GM18526 (cell line): Measurements from ENCODE around the gene AIG1.

Experiments used
- POLR2A ChIP-seq: IDR thresholded peaks from 3 replicates; pipeline ENCODE4 v1.6.1; 2011; ENCODE audit not compliant: insufficient read length; ENCODE audit errors: extremely low read depth

The AIG1 gene

DNA sequence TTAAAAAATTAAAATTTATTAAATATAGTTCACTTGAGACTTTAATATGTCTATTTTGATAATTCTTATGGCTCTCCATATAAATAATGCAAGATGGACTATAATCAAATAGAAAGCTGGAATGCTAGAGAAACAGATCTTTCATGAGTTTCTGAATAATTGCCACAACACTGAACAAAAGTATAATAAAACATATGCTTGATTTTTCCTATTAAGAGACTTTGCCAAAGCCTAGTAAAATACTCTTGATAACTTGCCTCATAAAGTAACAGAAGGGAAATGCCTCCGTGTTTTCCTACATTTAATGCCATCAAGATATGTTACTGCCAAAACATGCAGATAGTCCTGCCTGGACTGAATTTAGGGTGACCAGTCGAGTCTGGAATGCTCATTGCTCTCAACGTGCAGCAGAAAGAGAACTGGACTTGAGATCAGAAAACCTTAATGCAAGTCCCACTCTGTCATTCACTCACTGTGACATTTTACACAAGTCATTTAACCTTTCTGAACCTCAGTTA lies 153.2 kb downstream of the AIG1 start:
- TF ChIP-seq POLR2A, result no peak

DNA sequence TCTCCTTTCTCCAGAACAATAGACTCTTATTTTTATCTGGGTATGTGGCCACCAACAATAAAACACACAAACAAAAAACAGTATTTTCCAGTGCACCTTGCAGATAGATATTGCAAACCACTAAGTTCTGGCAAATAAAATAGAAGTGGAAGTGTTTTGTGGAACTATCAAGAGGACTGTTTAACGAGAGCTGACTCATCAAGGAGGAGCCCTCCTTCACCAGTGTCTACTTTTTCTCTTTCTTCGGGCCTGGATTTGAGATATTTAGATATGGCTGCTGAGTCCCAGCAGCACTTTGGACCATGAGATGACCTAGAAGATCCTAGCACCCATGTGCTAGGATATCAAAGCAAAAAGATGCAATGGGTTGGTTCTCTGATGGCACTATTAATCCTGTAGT lies 154.7 kb downstream of the AIG1 start:
- TF ChIP-seq POLR2A, result no peak

DNA sequence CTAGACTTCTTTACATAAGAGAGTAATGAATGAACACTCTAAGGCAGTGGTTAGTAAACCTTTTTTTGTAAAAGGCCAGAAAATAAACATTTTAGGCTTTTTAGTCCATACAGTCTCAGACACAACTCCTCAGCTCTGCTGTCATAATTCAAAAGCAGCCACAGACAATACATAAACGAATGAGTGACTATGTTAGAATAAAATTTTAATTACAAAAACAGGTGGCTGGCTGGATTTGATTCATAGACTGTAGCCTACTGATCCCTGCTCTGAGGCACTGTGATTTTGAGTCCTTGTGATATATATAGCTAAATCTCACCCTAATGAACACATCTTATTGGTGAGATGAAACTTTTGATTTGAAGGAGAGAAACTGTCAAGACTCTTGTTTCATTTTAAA lies 155.1 kb downstream of the AIG1 start:
- TF ChIP-seq POLR2A, result no peak

DNA sequence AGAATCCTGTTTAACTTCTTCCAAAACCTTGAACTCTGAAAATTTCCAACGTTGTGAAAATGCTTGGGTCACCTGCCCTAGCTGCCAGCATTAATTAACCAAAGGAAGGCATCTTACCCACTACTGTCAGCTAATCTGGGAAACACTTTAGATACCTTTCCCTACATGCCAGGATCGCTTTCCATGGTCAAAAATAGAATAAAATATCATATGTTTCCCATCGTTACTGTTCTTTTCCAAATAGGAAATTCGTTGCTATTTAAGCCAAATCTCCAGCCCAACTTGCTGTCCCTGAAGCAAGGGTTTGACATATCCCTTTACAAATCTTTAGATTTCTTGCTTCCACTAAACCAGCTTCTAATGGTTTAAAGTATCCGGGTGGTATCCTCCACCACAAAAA lies 157.5 kb downstream of the AIG1 start:
- no peak for TF ChIP-seq POLR2A

DNA sequence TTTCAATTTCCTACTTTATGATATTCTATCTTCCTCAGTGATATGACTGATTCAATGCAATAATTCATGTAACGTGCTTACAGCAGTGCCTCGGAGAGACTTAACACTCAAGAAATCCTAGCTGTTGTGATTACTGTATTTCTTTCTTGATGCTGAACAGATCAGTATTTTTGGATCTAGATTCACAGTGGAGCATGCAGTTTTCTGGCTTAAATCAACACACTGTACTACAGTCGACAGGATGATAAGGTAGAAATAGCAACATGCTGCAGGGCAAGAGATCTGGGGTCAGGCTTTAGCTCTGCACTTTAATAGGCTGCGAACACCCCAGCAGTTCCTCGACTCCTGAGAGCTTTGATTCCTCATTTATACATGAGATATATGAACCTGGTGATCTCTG lies 161.0 kb downstream of the AIG1 start:
- TF ChIP-seq POLR2A, result no peak

DNA sequence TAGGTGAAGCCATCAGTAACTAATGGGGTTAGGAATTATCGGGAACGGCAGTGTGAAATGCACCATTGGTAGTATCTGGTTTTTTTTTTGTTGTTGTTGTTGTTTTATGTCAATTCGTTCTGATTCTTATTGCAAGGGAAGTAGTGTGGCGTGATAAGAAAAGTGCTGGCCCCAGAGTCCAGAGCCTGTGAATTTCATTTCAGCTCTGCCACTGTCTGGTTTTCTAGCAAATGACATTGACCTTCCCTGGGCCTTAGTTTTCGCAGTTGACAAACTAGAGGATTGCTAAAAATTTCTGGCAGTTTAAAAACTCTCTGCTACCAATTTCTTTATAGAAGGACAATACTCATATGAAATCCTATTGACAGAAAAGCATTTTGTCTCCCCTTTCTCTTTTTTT lies 161.6 kb downstream of the AIG1 start:
- TF ChIP-seq POLR2A, result no peak

DNA sequence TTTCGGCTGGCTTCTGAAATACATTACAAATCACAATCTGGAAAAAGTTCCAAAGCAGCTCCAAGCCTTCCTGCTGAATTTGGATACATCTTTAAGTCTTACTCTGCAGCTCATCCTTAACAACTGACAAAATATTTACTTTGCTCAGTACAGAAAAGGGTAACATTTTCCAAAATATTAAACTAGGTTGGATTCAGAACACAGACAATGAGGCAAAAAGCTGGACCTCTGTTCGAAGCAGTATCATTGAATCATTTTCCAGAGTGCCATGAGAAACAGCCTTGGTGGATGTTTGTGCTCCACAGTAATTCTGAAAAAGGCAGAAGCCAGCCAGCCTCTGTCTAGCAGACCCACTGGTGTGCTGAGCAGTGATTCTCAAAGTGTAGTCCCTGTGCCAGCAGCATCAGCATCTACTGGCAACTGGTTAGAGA lies 162.1 kb downstream of the AIG1 start:
- TF ChIP-seq POLR2A, result no peak

DNA sequence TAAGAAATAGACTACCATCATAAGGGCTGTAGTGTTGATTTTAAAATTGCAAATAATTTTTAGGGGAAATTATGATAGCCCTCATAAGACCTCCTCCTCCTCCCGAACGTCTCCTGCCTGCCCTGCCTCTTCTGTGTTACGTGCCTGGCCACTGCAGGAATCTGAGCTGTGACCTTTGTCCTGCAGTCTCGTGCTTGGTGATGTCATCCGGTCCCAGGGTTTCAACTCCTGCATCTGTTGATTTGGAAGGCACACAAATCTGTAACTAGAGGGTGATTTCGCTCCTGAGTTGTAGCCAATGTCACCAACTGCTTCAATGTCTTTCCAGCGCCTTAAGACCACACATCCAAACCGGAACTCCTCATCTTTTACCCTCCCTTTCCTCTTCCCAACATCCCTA lies 163.2 kb downstream of the AIG1 start:
- TF ChIP-seq POLR2A, result no peak

DNA sequence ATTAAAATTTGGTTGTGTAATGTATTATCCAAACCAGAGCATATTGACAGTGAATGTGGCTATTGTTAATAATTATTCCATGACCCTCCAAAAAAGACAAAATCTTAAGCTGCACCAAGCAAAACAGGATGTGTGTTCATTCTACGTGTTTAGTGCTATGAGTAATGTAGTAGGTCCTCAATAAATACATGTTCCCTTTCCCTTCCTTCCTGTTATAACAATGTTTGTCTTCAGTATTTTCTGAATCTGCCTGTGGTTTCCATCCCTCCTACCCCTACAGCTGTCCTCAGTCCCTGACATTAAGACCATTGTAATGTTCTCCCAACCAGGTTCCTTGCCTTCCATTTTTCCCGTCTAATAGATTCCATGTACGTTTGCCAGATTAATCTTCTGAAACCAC lies 163.8 kb downstream of the AIG1 start:
- no peak for TF ChIP-seq POLR2A

DNA sequence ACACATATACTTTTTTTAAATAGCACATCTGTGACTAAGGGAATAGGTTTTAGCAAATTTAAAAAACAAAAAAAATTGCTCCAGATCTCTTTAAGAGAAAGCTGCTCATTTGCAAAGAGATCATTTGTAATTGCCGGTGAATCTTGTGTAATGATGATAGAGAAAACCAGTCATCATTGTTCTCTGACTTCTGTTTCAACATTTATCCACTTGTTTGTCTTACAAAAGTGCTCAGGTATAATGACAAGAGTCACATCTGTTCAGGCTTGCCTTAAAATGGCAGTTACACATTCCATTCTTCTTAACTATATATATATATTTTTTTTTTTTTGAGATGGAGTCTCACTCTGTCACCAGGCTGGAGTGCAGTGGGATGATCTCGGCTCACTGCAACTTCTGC lies 165.2 kb downstream of the AIG1 start:
- TF ChIP-seq POLR2A, result no peak

DNA sequence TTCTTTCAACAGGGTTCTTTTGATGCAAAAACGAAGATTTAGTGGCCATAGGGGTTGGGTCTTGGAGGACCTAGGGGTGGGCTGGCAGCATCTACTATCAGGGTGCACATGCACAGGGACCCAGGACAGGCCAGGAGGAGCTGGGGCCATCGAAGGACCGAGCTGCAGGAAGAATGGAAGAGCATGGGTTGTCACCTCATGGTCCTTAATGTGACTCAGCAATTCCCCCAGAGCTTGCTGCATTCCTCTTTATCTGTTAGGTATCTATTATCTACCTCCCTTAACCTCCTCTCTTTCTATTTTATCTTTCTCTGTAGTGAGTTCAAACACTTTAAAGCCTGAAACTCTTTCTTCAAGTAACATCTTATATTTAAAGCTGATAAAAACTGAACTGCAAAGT lies 167.0 kb downstream of the AIG1 start:
- TF ChIP-seq POLR2A, result no peak

DNA sequence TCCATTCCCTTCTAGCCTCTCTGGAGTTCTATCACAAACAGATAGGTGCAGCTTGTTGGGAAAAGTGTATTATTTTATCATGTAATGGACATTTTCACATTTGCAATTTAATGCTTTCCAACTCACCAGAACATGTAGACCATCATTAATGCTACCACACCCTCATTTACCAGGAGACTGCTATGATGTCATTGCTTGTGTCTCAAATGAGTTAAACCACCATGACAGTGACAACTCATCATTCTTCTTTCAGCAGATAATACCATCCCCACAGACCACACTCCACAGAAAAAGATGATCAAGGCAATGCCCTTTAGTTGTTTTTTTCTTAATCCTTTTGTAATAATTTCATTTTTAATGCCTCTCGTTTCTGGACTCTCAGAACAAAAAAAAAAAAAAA lies 168.7 kb downstream of the AIG1 start:
- TF ChIP-seq POLR2A, result no peak

DNA sequence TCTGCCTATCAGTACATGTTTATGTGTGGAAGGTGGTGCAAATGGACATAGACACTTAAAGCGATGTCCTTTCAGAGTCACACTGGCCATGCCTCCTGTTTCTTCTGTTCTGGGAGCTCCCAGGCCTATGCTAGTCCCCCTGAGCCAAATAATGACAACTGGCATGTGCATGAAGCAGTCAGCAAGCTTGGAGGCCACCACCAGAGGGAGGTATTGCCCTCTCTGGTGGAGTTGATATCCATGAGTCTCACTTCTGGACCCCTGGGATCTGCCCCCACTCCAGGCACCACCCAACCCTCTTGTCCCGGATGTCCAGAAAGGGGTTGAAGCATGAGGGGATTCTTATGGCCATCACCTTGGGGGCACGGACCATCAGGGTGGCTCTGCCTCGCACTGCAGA lies 172.2 kb downstream of the AIG1 start:
- no peak for TF ChIP-seq POLR2A

DNA sequence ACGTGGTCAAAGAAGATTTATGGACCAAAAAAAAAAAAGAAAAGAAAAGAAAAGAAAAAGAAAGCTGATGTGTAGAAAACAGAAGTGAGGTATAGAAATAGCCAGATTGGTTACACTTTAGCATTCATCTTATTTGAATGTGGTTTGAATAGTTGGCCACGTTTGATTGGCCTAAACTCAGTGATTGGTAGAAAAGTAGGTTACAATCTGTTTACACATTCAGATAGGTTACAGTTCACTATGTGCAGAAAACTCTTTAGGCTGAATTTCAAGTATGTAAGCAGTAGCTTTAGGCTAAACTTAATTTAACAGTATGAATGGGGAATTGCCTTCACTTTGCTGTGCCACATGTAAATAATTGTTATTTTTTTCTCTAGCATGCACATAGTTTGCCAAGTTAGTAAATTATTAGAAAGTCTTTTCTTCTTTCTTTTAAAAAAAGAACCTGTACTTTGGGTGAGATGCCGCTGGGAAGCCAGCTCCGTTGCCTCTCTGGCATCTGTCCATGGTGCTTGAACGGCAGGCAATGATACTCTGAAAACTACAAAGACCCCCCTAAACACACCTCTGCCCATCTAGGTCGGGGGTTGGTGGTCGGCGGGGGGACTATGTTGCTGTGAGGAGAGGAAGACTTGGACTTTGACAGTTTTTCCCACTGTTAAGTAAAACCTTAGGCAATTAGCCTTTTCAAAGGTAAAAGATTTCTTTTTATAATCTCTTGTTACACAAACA lies 173.0 kb downstream of the AIG1 start:
- TF ChIP-seq POLR2A, result no peak

DNA sequence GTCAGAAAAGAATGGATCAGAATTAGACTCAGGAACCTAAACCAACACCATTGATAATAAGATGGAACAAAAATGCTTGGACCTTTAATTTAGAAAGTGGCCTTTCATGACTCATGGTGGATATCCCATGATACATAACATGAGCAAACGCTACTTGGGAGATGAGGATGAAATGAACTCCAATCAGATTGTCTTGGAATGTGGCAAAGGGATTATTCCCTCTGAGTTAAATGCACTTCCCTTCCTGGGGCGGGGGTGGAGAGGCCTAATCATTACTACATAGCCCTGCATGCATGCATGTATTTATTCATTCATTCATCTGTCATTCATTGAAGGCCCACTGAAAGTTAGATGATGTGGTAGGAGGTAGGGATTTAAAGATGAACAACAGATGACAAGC lies 174.0 kb downstream of the AIG1 start:
- TF ChIP-seq POLR2A, result no peak

DNA sequence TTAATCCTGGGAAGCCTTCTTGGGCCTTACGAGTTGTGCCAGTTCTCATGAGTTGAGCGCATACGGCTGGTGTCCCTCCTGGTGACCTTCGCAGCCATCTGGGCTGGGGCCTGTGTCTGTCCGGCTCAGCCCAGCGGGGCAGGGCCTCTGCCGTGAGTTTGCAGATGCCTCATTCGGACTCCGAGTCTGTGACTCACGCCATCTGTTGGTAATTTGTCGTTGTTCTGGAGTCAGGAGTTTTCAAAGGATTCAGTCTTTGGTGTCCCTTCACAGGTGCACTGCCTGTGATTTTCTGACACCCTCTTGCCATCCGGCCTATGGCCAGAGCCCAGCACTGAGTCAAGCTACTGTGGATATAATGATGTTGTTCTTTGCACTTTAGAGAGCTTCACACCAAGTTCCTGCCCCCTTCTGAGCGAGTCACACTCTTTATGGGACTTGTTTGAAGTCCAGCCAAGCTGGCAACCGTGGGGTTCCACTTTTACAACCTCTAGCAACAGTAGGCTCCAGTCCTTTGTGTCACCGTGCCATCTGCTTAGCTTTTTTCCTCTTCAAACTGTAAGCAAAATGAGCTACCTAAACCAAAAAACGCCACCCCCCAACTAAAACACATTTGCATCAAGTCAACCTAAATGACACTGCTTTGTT lies 175.6 kb downstream of the AIG1 start:
- no peak for TF ChIP-seq POLR2A

DNA sequence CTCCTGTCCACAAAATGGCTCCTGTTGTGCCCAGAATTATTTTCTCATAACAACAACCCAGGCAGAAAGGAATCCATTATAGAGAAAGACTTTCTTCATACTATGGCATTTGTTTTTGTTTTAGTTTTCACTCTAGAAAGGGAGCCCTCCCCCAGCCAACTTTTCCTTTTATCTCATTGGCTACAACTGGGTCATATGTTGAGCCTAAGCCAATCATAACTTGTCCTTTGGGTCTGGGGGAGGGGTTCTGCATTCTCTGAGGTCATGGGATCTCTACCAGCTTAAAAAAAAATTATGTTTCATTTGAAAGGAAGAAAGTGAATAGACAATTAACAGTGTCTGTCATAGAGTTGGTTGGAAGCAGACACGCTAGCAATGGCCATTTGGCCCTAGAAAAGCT lies 177.6 kb downstream of the AIG1 start:
- TF ChIP-seq POLR2A, result no peak
